Mucosa of descending colon (tissue), 3 donors: ENCODE results near the gene HNRNPK. TPM values are rescaled to one million over a fixed set of nuclear protein-coding genes. Genes with fewer than 3 reads are reported as not detected.

ENCODE experiments used
- ATAC-seq: fragments of 200-7000 bp; cut with Tn5 transposase; one replicate; pipeline ENCODE4 v1.9.1; 2020; ENCODE audit warnings: mild to moderate bottlenecking, moderate library complexity
- DNase-seq, 3 donors: peaks; one replicate each; pipeline ENCODE4 v3.0.0-alpha.2; 2020
- H3K36me3 ChIP-seq: fragments of 200-600 bp; one replicate; pipeline ENCODE4 v1.8.0; 2021; ENCODE audit warnings: low read depth, mild to moderate bottlenecking
- H3K4me1 ChIP-seq: fragments of 200-600 bp; one replicate; pipeline ENCODE4 v1.8.0; 2021; ENCODE audit warnings: low read depth, mild to moderate bottlenecking
- H3K4me3 ChIP-seq: fragments of 200-600 bp; one replicate; pipeline ENCODE4 v1.8.0; 2021; ENCODE audit warnings: mild to moderate bottlenecking
- H3K9me3 ChIP-seq: fragments of 200-600 bp; one replicate; pipeline ENCODE4 v1.8.0; 2021; ENCODE audit warnings: mild to moderate bottlenecking
- CTCF ChIP-seq: fragments of 200-600 bp; IDR thresholded peaks from one replicate; pipeline ENCODE4 v1.8.0; 2022; ENCODE audit warnings: antibody characterized with exemption, mild to moderate bottlenecking
- intact Hi-C, 2 donors: fragments of 100-400 bp; cut with DNase I in 1 of 2; cut with micrococcal nuclease in 1 of 2; formaldehyde crosslinking; loops; one replicate each; pipeline versions ENCODE4 v1.11.0 to v1.11.1; 2022; cut with DNase I, micrococcal nuclease
- total RNA-seq, 3 donors: library from RNA; stranded (reverse); fragmentation: NEBNext Ultra II Directional in 2 of 3; extraction: Animal tissue kit (Norgen Biotek cat#: 25700) in 2 of 3; gene quantifications; one replicate each; pipeline versions ENCODE4 v1.2.1 to v1.2.4, GENCODE V29; 2021 to 2023
- donor health status: DM: no; HTN: no; CAD: no; lungs with moderate emphysema.
- donor health status: DM: no; HTN: no; CAD: no.
- donor health status: DM: no; HTN: yes; CAD: no.

HNRNPK gene
- total RNA-seq, 3 donors from 2014 or later: 386 to 461 (median 421) TPM

- no peak overlapping the region for H3K4me3 ChIP-seq
- peaks cover 16% of the 10 kb centered on the region for H3K36me3 ChIP-seq
These were observed 13.8 kb downstream of the HNRNPK start for GRCh38 chr9:83966209-83966582.

GRCh38 chr9:83965350-83966208, 14.4 kb downstream of the HNRNPK start:
- intact Hi-C loops: no loop called here
- H3K4me3 ChIP-seq: no peak overlapping the region
- no peak for DNase-seq
- TF ChIP-seq CTCF: no peak
- peaks cover 14% of the 10 kb centered on the region for H3K36me3 ChIP-seq
- no peaks in the 10 kb centered on the region for H3K4me1 ChIP-seq
- peak; percentile 21 for ATAC-seq
- no peaks in the 10 kb centered on the region for H3K9me3 ChIP-seq

More at GRCh38 chr9:83966209-83966582, 13.8 kb downstream of the HNRNPK start:
- no peaks in the 10 kb centered on the region for H3K4me1 ChIP-seq
- intact Hi-C loops: no loop called here
- DNase-seq (no peak), ATAC-seq (peak; percentile 15)
- no peaks in the 10 kb centered on the region for H3K9me3 ChIP-seq
- TF ChIP-seq CTCF: no peak

GRCh38 chr9:83964973-83965349, 15.1 kb downstream of the HNRNPK start:
- Histone ChIP-seq H3K4me3 (no peak overlapping the region), H3K36me3 (peaks cover 13% of the 10 kb centered on the region), H3K4me1 (no peaks in the 10 kb centered on the region), H3K9me3 (no peaks in the 10 kb centered on the region)
- no peak for DNase-seq
- no peak for TF ChIP-seq CTCF
- peak; percentile 27 for ATAC-seq
- intact Hi-C loops: no loop called here

GRCh38 chr9:83962165-83962564, 17.9 kb downstream of the HNRNPK start:
- Histone ChIP-seq H3K36me3 (no peaks in the 10 kb centered on the region), H3K4me1 (no peaks in the 10 kb centered on the region), H3K4me3 (no peak overlapping the region), H3K9me3 (no peaks in the 10 kb centered on the region)
- DNase-seq (no peak), ATAC-seq (peak; percentile 70)
- TF ChIP-seq CTCF: no peak
- intact Hi-C loops: no loop called here

- no peak for DNase-seq
- intact Hi-C loops: no loop called here
- Histone ChIP-seq H3K36me3 (no peaks in the 10 kb centered on the region), H3K4me3 (no peak overlapping the region), H3K4me1 (peaks cover 5% of the 10 kb centered on the region), H3K9me3 (no peaks in the 10 kb centered on the region)
- no peak for ATAC-seq
- TF ChIP-seq CTCF: no peak
These were observed 19.0 kb downstream of the HNRNPK start for GRCh38 chr9:83960991-83961390.
